Skeletal muscle tissue (tissue), 4 donors: Measurements from ENCODE around the gene RNPEP. TPM values are rescaled to one million over a fixed set of nuclear protein-coding genes. Genes with fewer than 3 reads are reported as not detected.
"Not testable (repeated sequence)": the region's sequence is repeated elsewhere in the genome, so short reads cannot be mapped to it uniquely, and the experiment has no call there.

Source experiments
- H3K27ac ChIP-seq: one replicate; pipeline ENCODE4 v1.7.0; 2013; ENCODE audit warnings: mild to moderate bottlenecking, low read depth, low read length, inconsistent platforms
- H3K27me3 ChIP-seq, 3 donors: one replicate each; pipeline ENCODE4 v1.7.0; 2013; ENCODE audit warnings: low read length in 3 of 3; ENCODE audit not compliant: control insufficient read depth in 3 of 3, insufficient read depth in 3 of 3
- H3K36me3 ChIP-seq, 3 donors: one replicate each; pipeline ENCODE4 v1.7.0; 2013; ENCODE audit warnings: low read length in 3 of 3; ENCODE audit not compliant: control insufficient read depth in 3 of 3, insufficient read depth in 3 of 3
- H3K4me1 ChIP-seq, 3 donors: one replicate each; pipeline ENCODE4 v1.7.0; 2013; ENCODE audit warnings: low read length in 3 of 3, mild to moderate bottlenecking in 3 of 3; ENCODE audit not compliant: control insufficient read depth in 3 of 3, insufficient read depth in 3 of 3
- H3K4me3 ChIP-seq, 3 donors: one replicate each; pipeline ENCODE4 v1.7.0; 2013; ENCODE audit warnings: low read length in 3 of 3
- H3K9ac ChIP-seq, 3 donors: one replicate each; pipeline ENCODE4 v1.7.0; 2013; ENCODE audit warnings: low read length in 3 of 3, mild to moderate bottlenecking in 3 of 3, moderate library complexity in 2 of 3, low read depth in 1 of 3
- H3K9me3 ChIP-seq, 3 donors: one replicate each; pipeline ENCODE4 v1.7.0; 2013; ENCODE audit warnings: low read length in 3 of 3; ENCODE audit not compliant: control insufficient read depth in 3 of 3
- total RNA-seq: library from RNA; depleted of rRNA; stranded (reverse); fragments of >200 nt; gene quantifications from one replicate; pipeline ENCODE4 v1.2.3, GENCODE V29; 2014
- donor health status: Osteomylitis.

Gene RNPEP
- 14.6 TPM for total RNA-seq

DNA sequence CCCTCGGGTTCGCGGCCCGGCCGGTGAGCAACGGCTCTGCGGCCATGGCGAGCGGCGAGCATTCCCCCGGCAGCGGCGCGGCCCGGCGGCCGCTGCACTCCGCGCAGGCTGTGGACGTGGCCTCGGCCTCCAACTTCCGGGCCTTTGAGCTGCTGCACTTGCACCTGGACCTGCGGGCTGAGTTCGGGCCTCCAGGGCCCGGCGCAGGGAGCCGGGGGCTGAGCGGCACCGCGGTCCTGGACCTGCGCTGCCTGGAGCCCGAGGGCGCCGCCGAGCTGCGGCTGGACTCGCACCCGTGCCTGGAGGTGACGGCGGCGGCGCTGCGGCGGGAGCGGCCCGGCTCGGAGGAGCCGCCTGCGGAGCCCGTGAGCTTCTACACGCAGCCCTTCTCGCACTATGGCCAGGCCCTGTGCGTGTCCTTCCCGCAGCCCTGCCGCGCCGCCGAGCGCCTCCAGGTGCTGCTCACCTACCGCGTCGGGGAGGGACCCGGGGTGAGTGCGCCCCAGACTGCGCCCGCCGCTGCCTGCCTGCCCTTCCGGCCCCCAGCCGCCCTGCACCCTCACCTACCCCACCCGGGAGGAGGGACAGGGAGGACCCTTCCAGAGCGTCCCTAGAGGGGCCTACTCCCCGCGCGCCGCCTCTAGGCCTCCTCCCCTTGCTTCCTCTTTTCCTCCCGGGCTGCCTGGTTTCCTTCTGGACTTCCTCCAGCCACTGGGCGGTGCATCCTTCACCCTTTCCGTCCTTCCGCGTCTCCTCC lies at the start of gene RNPEP:
TSS of gene RNPEP (plus strand) at position 26 of the 757 bp plus-strand sequence. CDS start at position 45, 19 bp downstream.
- Histone ChIP-seq H3K9ac (peak within 1 kb of the TSS; percentile 64 to 95 (median 87)), H3K9me3 (no peaks in the 10 kb centered on the region), H3K4me3 (peak within 1 kb of the TSS; percentile 76 to 88 (median 82)), H3K27me3 (no peaks in the 10 kb centered on the region), H3K4me1 (peaks cover 9 to 27% (median 19%) of the 10 kb centered on the region in 3 donors), H3K27ac (peak within 1 kb of the TSS; percentile 72), H3K36me3 (peaks cover 0 to 2% (median 0%) of the 10 kb centered on the region in 3 donors)

- peaks cover 0 to 17% (median 8%) of the 10 kb centered on the region in 3 donors for H3K36me3 ChIP-seq
- no peak overlapping the region for H3K4me3 ChIP-seq
- no peaks in the 10 kb centered on the region for H3K27me3 ChIP-seq
- H3K9me3 ChIP-seq: no peaks in the 10 kb centered on the region
- H3K4me1 ChIP-seq: peaks cover 22 to 38% (median 25%) of the 10 kb centered on the region in 3 donors
- H3K27ac ChIP-seq: peak overlapping the region; percentile 23
- no peak overlapping the region for H3K9ac ChIP-seq
Measured at GRCh38 chr1:201933840-201934430, 48.5 kb upstream of the RNPEP start.

DNA sequence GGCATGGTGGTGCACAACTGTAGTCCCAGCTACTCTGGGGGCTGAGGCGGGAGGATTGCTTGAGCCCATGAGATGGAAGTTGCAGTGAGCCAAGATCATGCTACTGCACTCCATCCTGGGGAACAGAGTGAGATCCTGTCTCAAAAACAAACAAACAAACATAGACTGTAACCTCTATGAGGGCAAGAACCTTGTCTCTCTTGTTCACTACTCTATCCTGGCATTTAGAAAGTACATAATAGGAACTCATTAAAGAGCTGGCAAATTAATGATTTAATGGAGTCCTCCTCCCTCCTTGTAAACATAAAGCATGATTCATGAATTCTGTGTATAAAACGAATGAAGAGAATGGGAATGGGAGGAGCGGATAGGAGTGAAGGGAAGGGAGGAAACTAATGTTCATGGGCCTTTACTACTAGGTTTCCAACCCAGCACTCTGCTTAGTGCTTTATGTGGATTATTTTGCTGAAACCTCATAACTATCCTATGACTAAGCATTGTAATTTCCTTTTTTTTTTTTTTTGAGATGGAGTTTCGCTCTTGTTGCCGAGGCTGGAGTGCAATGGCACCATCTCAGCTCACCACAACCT lies 44.7 kb upstream of the RNPEP start:
- Histone ChIP-seq H3K9ac (no peak overlapping the region), H3K27me3 (no peaks in the 10 kb centered on the region), H3K4me3 (no peak overlapping the region), H3K4me1 (peaks cover 34 to 52% (median 42%) of the 10 kb centered on the region in 3 donors), H3K9me3 (no peaks in the 10 kb centered on the region), H3K27ac (peak overlapping the region; percentile 80), H3K36me3 (peaks cover 0 to 2% (median 0%) of the 10 kb centered on the region in 3 donors)

GRCh38 chr1:201938440-201939035 lies 43.9 kb upstream of the RNPEP start:
- H3K4me3 ChIP-seq: peak overlapping the region; percentile 6 to 37 (median 35)
- peaks cover 37 to 60% (median 49%) of the 10 kb centered on the region in 3 donors for H3K4me1 ChIP-seq
- peak overlapping the region; percentile 21 to 69 (median 52) for H3K9ac ChIP-seq
- peak overlapping the region; percentile 80 for H3K27ac ChIP-seq
- no peaks in the 10 kb centered on the region for H3K9me3 ChIP-seq
- H3K27me3 ChIP-seq: no peaks in the 10 kb centered on the region
- H3K36me3 ChIP-seq: peaks cover 0 to 5% (median 4%) of the 10 kb centered on the region in 3 donors

GRCh38 chr1:201939148-201939547 lies 43.3 kb upstream of the RNPEP start:
- no peaks in the 10 kb centered on the region for H3K9me3 ChIP-seq
- H3K27ac ChIP-seq: peak overlapping the region; percentile 80
- no peaks in the 10 kb centered on the region for H3K27me3 ChIP-seq
- H3K4me3 ChIP-seq: no peak overlapping the region
- H3K9ac ChIP-seq: peak overlapping the region in 2 of 3 donors; percentile 52 to 62
- peaks cover 34 to 61% (median 47%) of the 10 kb centered on the region in 3 donors for H3K4me1 ChIP-seq
- H3K36me3 ChIP-seq: peaks cover 0 to 5% (median 4%) of the 10 kb centered on the region in 3 donors

DNA sequence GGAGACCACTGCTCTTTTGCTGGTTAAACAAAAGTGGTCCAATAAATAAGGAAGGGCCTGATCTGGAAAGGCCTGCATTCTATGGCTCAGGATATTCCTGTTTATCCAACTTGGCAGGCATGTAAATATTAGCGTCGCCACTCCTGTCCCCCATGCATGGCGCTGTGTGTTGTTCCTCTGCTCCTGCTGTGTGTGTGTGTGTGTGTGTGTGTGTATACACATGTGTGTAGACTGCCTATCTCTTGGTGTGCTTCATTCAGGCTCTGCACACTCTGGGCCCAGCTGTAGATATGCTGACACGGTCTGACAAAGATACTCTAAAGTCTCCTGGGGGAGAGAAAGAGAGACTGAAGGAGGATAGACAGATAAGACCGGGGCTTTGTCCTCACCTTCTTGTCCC lies 42.9 kb upstream of the RNPEP start:
- H3K4me3 ChIP-seq: peak overlapping the region in 1 of 3 donors; percentile 41
- H3K9me3 ChIP-seq: no peaks in the 10 kb centered on the region
- H3K36me3 ChIP-seq: peaks cover 0 to 5% (median 4%) of the 10 kb centered on the region in 3 donors
- H3K9ac ChIP-seq: peak overlapping the region in 2 of 3 donors; percentile 52 to 62
- no peaks in the 10 kb centered on the region for H3K27me3 ChIP-seq
- peaks cover 30 to 64% (median 46%) of the 10 kb centered on the region in 3 donors for H3K4me1 ChIP-seq
- peak overlapping the region; percentile 80 for H3K27ac ChIP-seq

- not testable (repeated sequence) for H3K4me3 ChIP-seq, H3K27me3 ChIP-seq, H3K36me3 ChIP-seq, H3K9ac ChIP-seq, H3K27ac ChIP-seq, H3K9me3 ChIP-seq
- peaks cover 36 to 71% (median 46%) of the 10 kb centered on the region in 3 donors for H3K4me1 ChIP-seq
Measured at GRCh38 chr1:201940316-201940715, 42.1 kb upstream of the RNPEP start.

GRCh38 chr1:201941420-201942128 lies 40.9 kb upstream of the RNPEP start:
- peaks cover 0 to 5% (median 4%) of the 10 kb centered on the region in 3 donors for H3K36me3 ChIP-seq
- H3K27me3 ChIP-seq: no peaks in the 10 kb centered on the region
- no peaks in the 10 kb centered on the region for H3K9me3 ChIP-seq
- H3K9ac ChIP-seq: peak overlapping the region; percentile 68 to 86 (median 71)
- peak overlapping the region; percentile 35 to 64 (median 56) for H3K4me3 ChIP-seq
- peak overlapping the region; percentile 78 for H3K27ac ChIP-seq
- H3K4me1 ChIP-seq: peaks cover 39 to 78% (median 42%) of the 10 kb centered on the region in 3 donors

GRCh38 chr1:201942129-201942495 lies 40.3 kb upstream of the RNPEP start:
- H3K4me3 ChIP-seq: peak overlapping the region; percentile 35 to 64 (median 56)
- no peaks in the 10 kb centered on the region for H3K27me3 ChIP-seq
- H3K9ac ChIP-seq: peak overlapping the region; percentile 68 to 86 (median 71)
- peak overlapping the region; percentile 78 for H3K27ac ChIP-seq
- peaks cover 43 to 84% (median 45%) of the 10 kb centered on the region in 3 donors for H3K4me1 ChIP-seq
- H3K36me3 ChIP-seq: peaks cover 0 to 4% (median 3%) of the 10 kb centered on the region in 3 donors
- H3K9me3 ChIP-seq: no peaks in the 10 kb centered on the region
